PC-3 (cell line): ENCODE measurements around the gene BEX1.

Source experiments
- EZH2 ChIP-seq: fragments of 300-600 bp; sonication (generic); IDR thresholded peaks from one replicate; pipeline ENCODE4 v1.6.1; 2017; ENCODE audit warnings: antibody characterized with exemption, mild to moderate bottlenecking, low read length; ENCODE audit not compliant: unreplicated experiment
- TF ChIP-seq, protein P1 (sequence below): fragments of 300-600 bp; sonication (generic); conservative IDR thresholded peaks from 2 replicates; pipeline ENCODE4 v1.5.1; 2017; ENCODE audit warnings: antibody characterized with exemption, low read depth, mild to moderate bottlenecking, low read length

DNA sequence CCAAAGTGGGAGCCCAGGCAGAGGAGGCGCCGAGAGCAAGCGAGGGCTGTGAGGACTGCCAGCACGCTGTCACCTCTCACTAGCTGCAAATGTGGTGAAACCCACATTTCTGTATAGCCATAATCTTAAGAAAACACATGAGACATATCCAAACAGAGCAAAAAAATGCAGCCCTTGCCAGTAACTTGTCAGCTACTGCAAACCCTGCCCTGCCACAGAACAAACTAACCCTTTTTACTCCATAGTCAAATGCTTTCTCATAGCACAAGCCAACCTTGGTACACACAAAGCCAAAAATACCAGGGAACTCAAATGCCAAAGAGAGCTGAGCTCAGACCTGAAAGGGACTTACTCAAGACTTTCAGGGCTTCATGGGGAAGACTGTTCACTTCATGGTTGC is 43.9 kb upstream of the BEX1 start:
- TF ChIP-seq, protein P1, sequence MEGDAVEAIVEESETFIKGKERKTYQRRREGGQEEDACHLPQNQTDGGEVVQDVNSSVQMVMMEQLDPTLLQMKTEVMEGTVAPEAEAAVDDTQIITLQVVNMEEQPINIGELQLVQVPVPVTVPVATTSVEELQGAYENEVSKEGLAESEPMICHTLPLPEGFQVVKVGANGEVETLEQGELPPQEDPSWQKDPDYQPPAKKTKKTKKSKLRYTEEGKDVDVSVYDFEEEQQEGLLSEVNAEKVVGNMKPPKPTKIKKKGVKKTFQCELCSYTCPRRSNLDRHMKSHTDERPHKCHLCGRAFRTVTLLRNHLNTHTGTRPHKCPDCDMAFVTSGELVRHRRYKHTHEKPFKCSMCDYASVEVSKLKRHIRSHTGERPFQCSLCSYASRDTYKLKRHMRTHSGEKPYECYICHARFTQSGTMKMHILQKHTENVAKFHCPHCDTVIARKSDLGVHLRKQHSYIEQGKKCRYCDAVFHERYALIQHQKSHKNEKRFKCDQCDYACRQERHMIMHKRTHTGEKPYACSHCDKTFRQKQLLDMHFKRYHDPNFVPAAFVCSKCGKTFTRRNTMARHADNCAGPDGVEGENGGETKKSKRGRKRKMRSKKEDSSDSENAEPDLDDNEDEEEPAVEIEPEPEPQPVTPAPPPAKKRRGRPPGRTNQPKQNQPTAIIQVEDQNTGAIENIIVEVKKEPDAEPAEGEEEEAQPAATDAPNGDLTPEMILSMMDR: no peak
- no peak for TF ChIP-seq EZH2
